PFSK-1 (cell line): Measurements from ENCODE around the gene MED28.
A peak's percentile ranks its signal among the peaks of the same experiment; 100 is the strongest.

Experiments used
- POLR2AphosphoS5 ChIP-seq: IDR thresholded peaks from 2 replicates; pipeline ENCODE4 v1.6.1; 2012; ENCODE audit warnings: low read depth, mild to moderate bottlenecking, control low read depth, low read length, moderate library complexity
- REST ChIP-seq, 2 experiments: IDR thresholded peaks; 2 replicates each; pipeline versions ENCODE4 v1.6.1 to v1.8.0; 2011 to 2012; ENCODE audit warnings: low read depth in 2 of 2, low read length in 2 of 2, control low read depth in 1 of 2, inconsistent platforms in 1 of 2, mild to moderate bottlenecking in 1 of 2, moderate library complexity in 1 of 2; ENCODE audit not compliant: insufficient read depth in 1 of 2
- SIN3A ChIP-seq: IDR thresholded peaks from 2 replicates; pipeline ENCODE4 v1.6.1; 2012; ENCODE audit warnings: mild to moderate bottlenecking, low read length, moderate library complexity, borderline replicate concordance; ENCODE audit not compliant: insufficient read depth
- TAF1 ChIP-seq: IDR thresholded peaks from 2 replicates; pipeline ENCODE4 v1.6.1; 2012; ENCODE audit warnings: low read length, control low read depth, borderline replicate concordance; ENCODE audit not compliant: insufficient read depth

- TF ChIP-seq SIN3A: peak; percentile 94; the same call in 1 of the 2 replicates
- peak; percentile 95 for TF ChIP-seq POLR2AphosphoS5
- 0 out of 4 replicates have a peak, but pooled peaks of 1 of the 2 experiments have one; percentile 28 for TF ChIP-seq REST (IDR thresholded peaks at IDR 0.05; ENCODE audit: insufficient read depth in 1 of 2, low read depth in 2 of 2, low read length in 2 of 2)
- peak; percentile 96 for TF ChIP-seq TAF1
Measured at GRCh38 chr4:17576932-17577664, 37.3 kb upstream of the MED28 start, which contains the start of gene LAP3.
